ENCODE measurements around the gene SPHKAP. TPM values are rescaled to one million over a fixed set of nuclear protein-coding genes. Genes with fewer than 3 reads are reported as not detected.
A peak's percentile ranks its signal among the peaks of the same experiment; 100 is the strongest.
"Not testable (repeated sequence)": the region's sequence is repeated elsewhere in the genome, so short reads cannot be mapped to it uniquely, and the experiment has no call there.

Gene SPHKAP
- not detected for total RNA-seq

- Mint-ChIP-seq H3K27me3 (peaks cover 13% of the 10 kb centered on the region), H3K36me3 (ENCODE audit: low read depth) (no peaks in the 10 kb centered on the region), H3K4me3 (no peak within 1 kb of the TSS), H3K9me3 (peaks cover 5% of the 10 kb centered on the region), H3K4me1 (no peaks in the 10 kb centered on the region), H3K27ac (no peak within 1 kb of the TSS)
- ATAC-seq (replicated peaks): no peak
Measured at GRCh38 chr2:228181098-228182019, at the start of gene SPHKAP. Gene SPHKAP, minus strand, starts transcription at chr2:228181687. Its CDS starts 89 bp downstream, at chr2:228181598.

GRCh38 chr2:228227466-228227865, 46.0 kb upstream of the SPHKAP start:
- H3K36me3 Mint-ChIP-seq (ENCODE audit: low read depth): no peaks in the 10 kb centered on the region
- H3K4me1 Mint-ChIP-seq: no peaks in the 10 kb centered on the region
- H3K27me3 Mint-ChIP-seq: no peaks in the 10 kb centered on the region
- H3K9me3 Mint-ChIP-seq: no peaks in the 10 kb centered on the region
- no peak overlapping the region for H3K27ac Mint-ChIP-seq
- H3K4me3 Mint-ChIP-seq: no peak overlapping the region
- no peak for ATAC-seq (replicated peaks)

GRCh38 chr2:228224410-228224809, 42.9 kb upstream of the SPHKAP start:
- Mint-ChIP-seq H3K4me3 (no peak overlapping the region), H3K4me1 (no peaks in the 10 kb centered on the region), H3K36me3 (ENCODE audit: low read depth) (no peaks in the 10 kb centered on the region), H3K27me3 (no peaks in the 10 kb centered on the region), H3K27ac (no peak overlapping the region), H3K9me3 (no peaks in the 10 kb centered on the region)
- ATAC-seq (replicated peaks): no peak

GRCh38 chr2:228218593-228218992, 37.1 kb upstream of the SPHKAP start:
- not testable (repeated sequence) for H3K4me1 Mint-ChIP-seq; H3K27me3 Mint-ChIP-seq; ATAC-seq (replicated peaks); H3K4me3 Mint-ChIP-seq; H3K9me3 Mint-ChIP-seq; H3K27ac Mint-ChIP-seq; H3K36me3 Mint-ChIP-seq (ENCODE audit: low read depth)

- no peak for ATAC-seq (replicated peaks)
- Mint-ChIP-seq H3K4me1 (no peaks in the 10 kb centered on the region), H3K9me3 (no peaks in the 10 kb centered on the region), H3K4me3 (no peak overlapping the region), H3K27ac (no peak overlapping the region), H3K36me3 (ENCODE audit: low read depth) (no peaks in the 10 kb centered on the region), H3K27me3 (no peaks in the 10 kb centered on the region)
Measured at GRCh38 chr2:228197504-228197903, 16.0 kb upstream of the SPHKAP start.

- Mint-ChIP-seq H3K27me3 (peaks cover 13% of the 10 kb centered on the region), H3K4me3 (no peak overlapping the region), H3K27ac (no peak overlapping the region), H3K4me1 (no peaks in the 10 kb centered on the region), H3K36me3 (ENCODE audit: low read depth) (no peaks in the 10 kb centered on the region), H3K9me3 (peaks cover 5% of the 10 kb centered on the region)
- no peak for ATAC-seq (replicated peaks)
Measured at GRCh38 chr2:228180181-228181097, 1.0 kb downstream of the SPHKAP start.

GRCh38 chr2:228167290-228167689, 14.2 kb downstream of the SPHKAP start:
- ATAC-seq (replicated peaks): no peak
- no peaks in the 10 kb centered on the region for H3K4me1 Mint-ChIP-seq
- no peak overlapping the region for H3K4me3 Mint-ChIP-seq
- H3K9me3 Mint-ChIP-seq: peaks cover 4% of the 10 kb centered on the region
- H3K27ac Mint-ChIP-seq: no peak overlapping the region
- H3K36me3 Mint-ChIP-seq (ENCODE audit: low read depth): no peaks in the 10 kb centered on the region
- no peaks in the 10 kb centered on the region for H3K27me3 Mint-ChIP-seq

GRCh38 chr2:228164718-228165117, 16.8 kb downstream of the SPHKAP start:
- Mint-ChIP-seq H3K27ac (no peak overlapping the region), H3K4me1 (no peaks in the 10 kb centered on the region), H3K36me3 (ENCODE audit: low read depth) (no peaks in the 10 kb centered on the region), H3K4me3 (no peak overlapping the region), H3K9me3 (peaks cover 4% of the 10 kb centered on the region), H3K27me3 (no peaks in the 10 kb centered on the region)
- no peak for ATAC-seq (replicated peaks)

- no peak for ATAC-seq (replicated peaks)
- Mint-ChIP-seq H3K27ac (no peak overlapping the region), H3K4me1 (no peaks in the 10 kb centered on the region), H3K4me3 (no peak overlapping the region), H3K9me3 (peaks cover 7% of the 10 kb centered on the region), H3K36me3 (ENCODE audit: low read depth) (no peaks in the 10 kb centered on the region), H3K27me3 (no peaks in the 10 kb centered on the region)
Measured at GRCh38 chr2:228157841-228158240, 23.6 kb downstream of the SPHKAP start.

GRCh38 chr2:228144961-228145360, 36.5 kb downstream of the SPHKAP start:
- Mint-ChIP-seq H3K27me3 (no peaks in the 10 kb centered on the region), H3K4me1 (no peaks in the 10 kb centered on the region), H3K27ac (no peak overlapping the region), H3K9me3 (peaks cover 4% of the 10 kb centered on the region), H3K4me3 (no peak overlapping the region), H3K36me3 (ENCODE audit: low read depth) (no peaks in the 10 kb centered on the region)
- ATAC-seq (replicated peaks): no peak

- H3K4me1 Mint-ChIP-seq: no peaks in the 10 kb centered on the region
- peak overlapping the region; percentile 28 for H3K27ac Mint-ChIP-seq
- H3K27me3 Mint-ChIP-seq: no peaks in the 10 kb centered on the region
- peak; percentile 87 for ATAC-seq (replicated peaks)
- no peaks in the 10 kb centered on the region for H3K36me3 Mint-ChIP-seq (ENCODE audit: low read depth)
- no peaks in the 10 kb centered on the region for H3K9me3 Mint-ChIP-seq
- H3K4me3 Mint-ChIP-seq: no peak overlapping the region
Measured at GRCh38 chr2:228140934-228141528, 40.5 kb downstream of the SPHKAP start.

GRCh38 chr2:228136027-228136426, 45.5 kb downstream of the SPHKAP start:
- Mint-ChIP-seq H3K36me3 (ENCODE audit: low read depth) (no peaks in the 10 kb centered on the region), H3K27me3 (no peaks in the 10 kb centered on the region), H3K9me3 (no peaks in the 10 kb centered on the region), H3K4me1 (no peaks in the 10 kb centered on the region), H3K4me3 (no peak overlapping the region), H3K27ac (no peak overlapping the region)
- ATAC-seq (replicated peaks): no peak

- Mint-ChIP-seq H3K27ac (no peak overlapping the region), H3K9me3 (no peaks in the 10 kb centered on the region), H3K4me1 (no peaks in the 10 kb centered on the region), H3K36me3 (ENCODE audit: low read depth) (no peaks in the 10 kb centered on the region), H3K27me3 (no peaks in the 10 kb centered on the region), H3K4me3 (no peak overlapping the region)
- no peak for ATAC-seq (replicated peaks)
Measured at GRCh38 chr2:228135300-228135699, 46.2 kb downstream of the SPHKAP start.

GRCh38 chr2:228131833-228132232, 49.7 kb downstream of the SPHKAP start:
- Mint-ChIP-seq H3K4me3 (no peak overlapping the region), H3K9me3 (no peaks in the 10 kb centered on the region), H3K27me3 (no peaks in the 10 kb centered on the region), H3K4me1 (no peaks in the 10 kb centered on the region), H3K27ac (no peak overlapping the region), H3K36me3 (ENCODE audit: low read depth) (no peaks in the 10 kb centered on the region)
- no peak for ATAC-seq (replicated peaks)

Measured in activated T-helper 17 cell treated with anti-CD3 and anti-CD28 coated beads, Interleukin-2, amount 50 U/mL, for 72 hours (primary cell).